HEK293 (cell line): ENCODE results near the gene PRKCE.

Experiments used
- CTCF ChIA-PET: fragments of 350-600 bp; formaldehyde crosslinking; extraction: SDS; loops from one replicate; lab custom pipeline; 2021; ENCODE audit warnings: antibody characterized with exemption; lab: Yijun Ruan, JAX
- POLR2A ChIA-PET: fragments of 300-600 bp; formaldehyde crosslinking; extraction: SDS; loops from one replicate; lab custom pipeline; 2020; ENCODE audit warnings: antibody characterized with exemption, inconsistent platforms; lab: Yijun Ruan, JAX
- H3K27ac ChIP-seq: fragments of 200-500 bp; sonication (Bioruptor generic); 2 replicates; pipeline ENCODE4 v1.5.1; 2014; ENCODE audit warnings: low read depth, low read length, control low read depth, inconsistent platforms; ENCODE audit errors: extremely low read depth
- H3K36me3 ChIP-seq, 2 experiments: fragments of 200-500 bp in 1 of 2; sonication (Bioruptor generic) in 1 of 2; 1 replicate in 1 of 2; 2 replicates in 1 of 2; pipeline ENCODE4 v1.5.1; 2014 to 2017; ENCODE audit warnings: inconsistent platforms in 2 of 2, low read length in 2 of 2; ENCODE audit not compliant: control insufficient read depth in 2 of 2, insufficient read depth in 1 of 2
- H3K4me1 ChIP-seq: fragments of 200-500 bp; sonication (Bioruptor generic); 2 replicates; pipeline ENCODE4 v1.5.1; 2014; ENCODE audit warnings: mild to moderate bottlenecking, low read length, inconsistent platforms; ENCODE audit not compliant: control insufficient read depth, insufficient read depth
- H3K4me3 ChIP-seq: 2 replicates; pipeline ENCODE4 v1.5.1; 2011; ENCODE audit warnings: low read depth, mild to moderate bottlenecking, control low read depth, low read length, moderate library complexity
- H3K9me3 ChIP-seq: fragments of 200-500 bp; sonication (Bioruptor generic); 2 replicates; pipeline ENCODE4 v1.5.1; 2014; ENCODE audit warnings: low read depth, low read length, inconsistent platforms; ENCODE audit not compliant: control insufficient read depth, insufficient read depth
- GFI1B ChIP-seq: fragments of 450-650 bp; formaldehyde crosslinking; IDR thresholded peaks from 2 replicates; pipeline ENCODE4 v1.5.1; 2016; ENCODE audit warnings: missing biosample characterization, missing genetic modification characterization
- KLF16 ChIP-seq: fragments of 450-650 bp; formaldehyde crosslinking; IDR thresholded peaks from 2 replicates; pipeline ENCODE4 v1.5.1; 2017; ENCODE audit warnings: missing biosample characterization, missing genetic modification characterization
- KLF8 ChIP-seq: fragments of 450-650 bp; formaldehyde crosslinking; IDR thresholded peaks from 2 replicates; pipeline ENCODE4 v1.5.1; 2016; ENCODE audit warnings: missing biosample characterization, missing genetic modification characterization
- MYNN ChIP-seq: fragments of 450-650 bp; formaldehyde crosslinking; IDR thresholded peaks from 2 replicates; pipeline ENCODE4 v1.5.1; 2016; ENCODE audit warnings: missing biosample characterization, missing genetic modification characterization, borderline replicate concordance
- PATZ1 ChIP-seq: fragments of 450-650 bp; formaldehyde crosslinking; IDR thresholded peaks from 2 replicates; pipeline ENCODE4 v1.5.1; 2016; ENCODE audit warnings: missing biosample characterization, missing genetic modification characterization
- TSHZ1 ChIP-seq: fragments of 450-650 bp; formaldehyde crosslinking; IDR thresholded peaks from 2 replicates; pipeline ENCODE4 v1.5.1; 2016; ENCODE audit warnings: missing biosample characterization, missing genetic modification characterization, borderline replicate concordance
- ZBTB11 ChIP-seq: fragments of 450-650 bp; formaldehyde crosslinking; conservative IDR thresholded peaks from 2 replicates; pipeline ENCODE4 v1.5.1; 2016; ENCODE audit warnings: low read depth, missing biosample characterization, missing genetic modification characterization
- ZBTB48 ChIP-seq: fragments of 450-650 bp; formaldehyde crosslinking; IDR thresholded peaks from 2 replicates; pipeline ENCODE4 v1.5.1; 2016; ENCODE audit warnings: missing biosample characterization, missing genetic modification characterization
- ZEB2 ChIP-seq: fragments of 450-650 bp; formaldehyde crosslinking; IDR thresholded peaks from 2 replicates; pipeline ENCODE4 v1.5.1; 2016; ENCODE audit warnings: missing biosample characterization, missing genetic modification characterization
- ZFHX2 ChIP-seq: fragments of 450-650 bp; formaldehyde crosslinking; conservative IDR thresholded peaks from 2 replicates; pipeline ENCODE4 v1.5.1; 2016; ENCODE audit warnings: missing biosample characterization, missing genetic modification characterization
- ZIC2 ChIP-seq: fragments of 450-650 bp; formaldehyde crosslinking; IDR thresholded peaks from 2 replicates; pipeline ENCODE4 v1.5.1; 2016; ENCODE audit warnings: missing biosample characterization, missing genetic modification characterization
- ZNF529 ChIP-seq: fragments of 450-650 bp; formaldehyde crosslinking; IDR thresholded peaks from 2 replicates; pipeline ENCODE4 v1.5.1; 2017; ENCODE audit warnings: missing genetic modification characterization, missing biosample characterization; ENCODE audit not compliant: insufficient replicate concordance
- ZNF585B ChIP-seq: fragments of 450-650 bp; formaldehyde crosslinking; IDR thresholded peaks from 2 replicates; pipeline ENCODE4 v1.5.1; 2016; ENCODE audit warnings: missing biosample characterization, missing genetic modification characterization
- ZNF626 ChIP-seq: fragments of 450-650 bp; sonication (Bioruptor Pico); formaldehyde crosslinking; IDR thresholded peaks from 2 replicates; pipeline ENCODE4 v1.5.1; 2018; ENCODE audit warnings: missing biosample characterization, missing genetic modification characterization, inconsistent platforms
- ZNF629 ChIP-seq: fragments of 450-650 bp; formaldehyde crosslinking; IDR thresholded peaks from 2 replicates; pipeline ENCODE4 v1.5.1; 2017; ENCODE audit warnings: missing biosample characterization, missing genetic modification characterization
- ZNF830 ChIP-seq: fragments of 450-650 bp; IDR thresholded peaks from 2 replicates; pipeline ENCODE4 v1.5.0; 2018; ENCODE audit warnings: missing biosample characterization, missing genetic modification characterization, low read depth, mild to moderate bottlenecking, moderate library complexity
- ZSCAN23 ChIP-seq: fragments of 450-650 bp; formaldehyde crosslinking; IDR thresholded peaks from 2 replicates; pipeline ENCODE4 v1.5.1; 2016; ENCODE audit warnings: missing biosample characterization, missing genetic modification characterization
- ZSCAN4 ChIP-seq: fragments of 450-650 bp; formaldehyde crosslinking; IDR thresholded peaks from 2 replicates; pipeline ENCODE4 v1.5.1; 2017; ENCODE audit warnings: missing biosample characterization, missing genetic modification characterization
- ZXDB ChIP-seq: fragments of 450-650 bp; formaldehyde crosslinking; IDR thresholded peaks from 2 replicates; pipeline ENCODE4 v1.5.1; 2016; ENCODE audit warnings: missing biosample characterization, missing genetic modification characterization

PRKCE gene

GRCh38 chr2:45894211-45894610 lies 242.7 kb downstream of the PRKCE start:
- Histone ChIP-seq H3K4me3 (no peak overlapping the region), H3K36me3 (no peaks in the 10 kb centered on the region), H3K27ac (no peak overlapping the region), H3K9me3 (no peaks in the 10 kb centered on the region), H3K4me1 (peaks cover 10% of the 10 kb centered on the region)
- CTCF ChIA-PET: no interaction called here
- POLR2A ChIA-PET: no interaction called here
- TF ChIP-seq ZBTB11 (tag by site-specific recombination) (no peak), ZNF529 (tag by site-specific recombination) (no peak), KLF8 (tag by site-specific recombination) (no peak), KLF16 (tag by site-specific recombination) (no peak), ZXDB (tag by site-specific recombination) (no peak), TSHZ1 (tag by site-specific recombination) (no peak), ZSCAN4 (no peak), ZIC2 (no peak)

GRCh38 chr2:45895241-45895861 lies 243.9 kb downstream of the PRKCE start:
- TF ChIP-seq ZNF830 (tag by site-specific recombination): no peak
- 0 out of 2 replicates have a peak, but pooled peaks have one; percentile 21 for TF ChIP-seq GFI1B
- no peak for TF ChIP-seq PATZ1
- 0 out of 2 replicates have a peak, but pooled peaks have one; percentile 27 for TF ChIP-seq ZNF629 (tag by site-specific recombination)
- TF ChIP-seq ZNF626 (tag by site-specific recombination): no peak
- TF ChIP-seq ZFHX2 (tag by site-specific recombination): no peak
- peak; percentile 61 for TF ChIP-seq ZBTB48 (tag by site-specific recombination)
- 0 out of 2 replicates have a peak, but pooled peaks have one; percentile 26 for TF ChIP-seq ZEB2 (tag by site-specific recombination)
- no peak for TF ChIP-seq ZNF585B (tag by site-specific recombination)
- no peak for TF ChIP-seq MYNN
- no peak for TF ChIP-seq ZSCAN23 (tag by site-specific recombination)
- CTCF ChIA-PET: no interaction called here
- POLR2A ChIA-PET: no interaction called here
- no peaks in the 10 kb centered on the region for H3K9me3 ChIP-seq
- peaks cover 10% of the 10 kb centered on the region for H3K4me1 ChIP-seq
- H3K27ac ChIP-seq: no peak overlapping the region
- H3K36me3 ChIP-seq: no peaks in the 10 kb centered on the region
- H3K4me3 ChIP-seq: no peak overlapping the region
